GM12891 (cell line): Measurements from ENCODE around the gene ETF1.

Source experiments
- PAX5 ChIP-seq: IDR thresholded peaks from 2 replicates; pipeline ENCODE4 v1.6.1; 2011; ENCODE audit warnings: low read length, moderate library complexity, mild to moderate bottlenecking; ENCODE audit not compliant: insufficient read depth, severe bottlenecking
- POLR2A ChIP-seq: IDR thresholded peaks from 2 replicates; pipeline ENCODE4 v1.6.1; 2011; ENCODE audit warnings: low read depth, low read length, control low read depth
- POLR2AphosphoS5 ChIP-seq: IDR thresholded peaks from 2 replicates; pipeline ENCODE4 v1.6.1; 2011; ENCODE audit warnings: low read depth, low read length, control low read depth
- POU2F2 ChIP-seq: IDR thresholded peaks from 2 replicates; pipeline ENCODE4 v1.6.1; 2011; ENCODE audit warnings: low read depth, mild to moderate bottlenecking, control low read depth, low read length, moderate library complexity
- SPI1 ChIP-seq: IDR thresholded peaks from 2 replicates; pipeline ENCODE4 v1.6.1; 2011; ENCODE audit warnings: low read depth, low read length, control low read depth
- TAF1 ChIP-seq: IDR thresholded peaks from 2 replicates; pipeline ENCODE4 v1.6.1; 2011; ENCODE audit warnings: low read depth, low read length, control low read depth

GRCh38 chr5:138536665-138537315 is 6.2 kb downstream of the ETF1 start:
- no peak for TF ChIP-seq TAF1
- TF ChIP-seq POLR2A = no peak
- no peak for TF ChIP-seq POLR2AphosphoS5
- TF ChIP-seq POU2F2 = no peak
- TF ChIP-seq SPI1 = no peak
- no peak for TF ChIP-seq PAX5
